ENCODE results near the gene DNAJB9.

The DNAJB9 gene

DNA sequence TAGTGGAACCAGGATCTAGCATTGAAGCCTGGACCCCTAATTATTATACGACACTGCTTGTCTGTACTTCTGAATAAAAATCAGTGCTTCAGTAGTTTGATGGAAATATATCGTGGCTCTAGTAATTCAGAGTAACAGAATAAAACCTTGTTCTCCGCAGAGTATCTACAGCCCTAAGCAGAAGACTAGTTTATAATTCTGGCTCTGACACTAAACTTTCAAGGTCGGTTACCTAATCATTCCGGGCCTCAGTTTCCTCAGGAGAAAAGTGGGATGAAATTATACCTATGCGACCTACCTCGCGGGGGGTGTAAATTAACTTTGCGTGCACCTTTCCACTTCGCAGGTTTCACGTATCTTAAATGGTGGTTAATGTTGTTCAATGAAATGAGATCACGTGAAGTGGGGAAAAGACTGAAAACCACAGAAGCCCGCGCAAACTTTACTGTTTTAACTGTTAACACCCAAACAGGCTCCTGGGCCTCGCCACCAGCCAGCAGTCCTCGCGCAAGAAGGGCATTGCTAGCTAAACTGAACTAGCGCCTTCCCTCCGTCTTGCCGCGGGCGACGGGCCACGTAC is 783 bp upstream of the DNAJB9 start:
- DNase-seq (ENCODE audit: low read depth): no peak

DNA sequence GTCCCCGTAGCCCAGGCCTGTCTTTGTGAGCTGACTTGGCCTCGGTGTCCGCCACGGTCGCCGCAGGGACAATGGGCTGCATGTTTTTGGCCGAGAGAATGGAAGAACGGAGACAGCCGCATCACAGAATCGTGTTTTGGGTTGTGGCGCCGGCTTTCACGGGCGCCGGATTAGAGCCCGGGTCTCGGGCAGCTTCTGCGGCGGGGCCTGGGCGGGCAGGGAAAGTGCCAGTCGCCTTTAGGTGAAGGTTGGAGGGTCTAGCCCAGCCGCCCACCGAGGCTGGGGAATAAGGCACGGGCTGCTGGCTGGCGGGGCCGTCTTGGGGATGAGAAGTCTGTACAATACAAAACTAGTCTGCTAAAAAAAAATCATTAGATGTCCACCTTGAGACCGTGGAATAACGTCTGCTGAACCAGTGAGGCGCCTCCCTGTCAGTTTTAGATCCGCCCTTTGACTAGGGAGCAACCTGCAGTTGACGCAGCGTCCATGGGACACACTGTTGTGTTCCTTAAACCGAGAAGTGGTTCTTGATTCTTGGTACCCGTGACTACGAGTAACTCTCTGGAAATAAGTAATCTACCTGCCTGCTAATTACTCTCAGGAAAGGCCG is 577 bp downstream of the DNAJB9 start:
- DNase-seq (ENCODE audit: low read depth): peak; percentile 38

DNA sequence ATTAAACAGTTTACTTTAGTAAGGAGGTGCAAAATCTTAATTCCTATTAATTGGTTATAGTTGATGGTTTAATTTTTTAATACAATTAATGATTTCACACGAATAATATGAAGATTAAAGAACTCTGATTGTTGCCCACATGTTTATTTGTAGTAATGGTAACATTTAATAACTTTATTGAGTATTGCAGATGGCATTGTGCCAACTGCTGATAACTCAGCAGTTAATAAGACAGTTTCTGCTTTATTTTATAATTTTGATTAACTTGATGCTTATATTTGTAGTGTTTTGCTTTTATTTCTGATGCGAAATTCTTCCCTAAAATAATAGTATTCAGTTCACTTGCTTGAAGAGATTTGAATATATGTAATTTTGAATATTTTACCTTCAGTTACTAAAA is 2.8 kb downstream of the DNAJB9 start:
- DNase-seq (ENCODE audit: low read depth): no peak

- no peak for DNase-seq (ENCODE audit: low read depth)
Measured at GRCh38 chr7:108575156-108575555, 5.5 kb downstream of the DNAJB9 start.

DNA sequence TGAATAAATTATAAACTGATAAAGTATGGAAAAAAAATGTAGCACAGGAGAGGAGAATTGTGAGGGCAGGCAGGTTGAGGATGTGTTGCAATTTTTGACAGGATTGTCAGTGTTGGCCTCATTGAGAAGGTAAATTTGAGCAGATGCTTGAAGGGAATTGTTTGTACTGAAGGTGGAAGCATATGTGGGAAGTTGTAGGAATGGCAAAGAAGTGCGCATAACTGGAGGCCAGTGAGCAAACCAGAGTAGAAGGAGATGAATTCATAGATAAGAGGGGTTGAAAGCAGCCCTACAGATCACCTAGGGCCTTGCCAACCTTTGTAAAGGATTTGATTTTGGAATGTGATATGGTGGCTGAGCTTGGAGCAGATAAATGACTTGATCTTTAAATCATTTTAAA is 6.4 kb downstream of the DNAJB9 start:
- DNase-seq (ENCODE audit: low read depth): no peak

DNA sequence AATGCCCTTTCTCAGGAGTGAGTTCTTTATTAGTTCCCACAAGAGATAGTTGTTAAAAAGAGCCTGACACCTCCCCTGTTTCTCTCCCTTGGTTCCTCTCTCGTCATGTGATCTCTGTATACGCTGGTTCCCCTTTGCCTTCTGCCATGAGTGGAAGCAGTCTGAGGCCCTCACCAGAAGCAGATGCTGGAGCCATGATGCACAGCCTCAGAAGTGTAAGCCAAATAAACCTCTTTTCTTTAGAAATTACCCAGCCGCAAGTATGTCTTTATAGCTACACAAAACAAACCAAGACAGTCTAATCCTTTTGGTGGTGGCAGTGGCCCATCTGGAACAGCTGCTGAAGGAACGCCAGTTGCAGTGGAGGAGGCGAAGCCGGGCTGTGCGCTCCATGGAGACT is 9.3 kb downstream of the DNAJB9 start:
- no peak for DNase-seq (ENCODE audit: low read depth)

DNA sequence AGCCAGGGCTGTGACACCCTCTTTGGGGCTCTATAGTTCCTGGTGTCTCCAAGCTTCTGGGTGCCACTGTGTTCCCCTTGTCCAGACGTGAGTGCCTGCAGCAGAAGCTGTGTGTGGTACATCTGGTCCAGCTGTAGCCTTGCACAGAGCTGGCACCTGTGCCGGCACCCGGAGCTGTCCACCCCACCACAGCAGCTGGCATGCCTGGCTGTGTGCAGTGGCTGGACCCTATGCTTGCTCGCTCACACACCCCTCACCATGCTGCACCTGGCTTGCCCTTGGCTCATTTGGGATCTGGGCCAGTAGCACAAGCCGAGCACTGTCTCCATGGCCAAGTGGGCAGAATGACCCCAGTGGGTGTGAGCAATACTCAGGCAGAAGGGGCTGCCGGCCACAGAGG is 10.6 kb downstream of the DNAJB9 start:
- DNase-seq (ENCODE audit: low read depth): no peak

DNA sequence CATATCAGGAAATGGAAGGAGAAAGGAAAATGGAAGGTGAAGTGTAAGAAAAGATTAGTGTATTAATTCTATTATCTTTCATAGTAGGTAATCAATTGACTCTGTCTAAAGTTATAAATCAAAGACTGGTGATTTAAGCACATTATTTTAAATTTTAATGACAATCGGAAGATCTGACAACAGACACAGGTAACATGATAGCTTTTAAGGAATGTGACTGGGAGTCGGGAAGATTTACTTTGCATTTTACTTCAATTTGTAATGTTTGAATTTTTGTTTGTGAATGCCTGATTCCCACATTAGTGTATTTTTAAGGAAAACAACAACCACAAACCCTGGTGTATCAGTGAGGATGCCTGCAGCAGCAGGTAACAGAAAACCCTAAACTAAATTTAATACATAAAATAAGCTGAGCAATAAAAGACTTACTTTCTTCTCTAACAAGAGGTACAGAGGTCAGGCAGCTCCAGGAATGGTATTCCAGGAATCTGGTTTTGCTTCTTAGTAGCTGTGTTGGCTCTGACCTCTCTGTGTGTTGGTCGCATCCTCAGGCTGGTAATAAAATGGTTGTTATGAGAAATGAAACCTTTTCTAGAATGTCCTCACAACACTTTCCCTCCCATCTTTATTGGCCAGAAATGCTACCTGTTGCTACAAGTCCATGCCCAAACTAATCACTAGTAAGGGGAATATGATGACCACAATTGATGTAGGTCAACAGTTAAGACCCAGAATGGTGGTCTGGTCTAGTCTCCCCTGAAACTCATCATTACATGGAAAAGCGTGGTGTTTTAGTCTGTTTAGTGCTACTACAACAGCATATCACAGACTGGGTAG is 12.2 kb downstream of the DNAJB9 start:
- no peak for DNase-seq (ENCODE audit: low read depth)

DNA sequence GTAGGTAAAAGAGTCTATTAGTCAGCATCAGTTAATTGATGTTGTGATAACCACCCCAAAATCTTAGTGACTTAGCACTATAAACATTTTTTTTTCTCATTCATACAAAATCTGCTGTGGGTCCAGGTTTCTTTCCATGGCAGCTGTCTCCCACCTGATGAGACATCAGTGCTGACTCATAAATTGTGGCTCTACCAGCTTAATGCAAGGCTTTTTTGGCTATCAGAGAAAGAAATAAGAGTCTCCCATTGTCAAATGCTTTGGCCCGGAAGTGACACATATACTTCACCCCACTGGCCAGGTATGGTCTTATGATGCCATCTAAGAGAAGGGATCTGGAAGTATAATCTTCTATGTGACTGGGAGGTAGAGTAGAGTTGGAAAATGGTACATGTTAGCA is 14.5 kb downstream of the DNAJB9 start:
- DNase-seq (ENCODE audit: low read depth): no peak

GRCh38 chr7:108585843-108586242 is 16.2 kb downstream of the DNAJB9 start:
- no peak for DNase-seq (ENCODE audit: low read depth)

GRCh38 chr7:108586274-108586710 is 16.6 kb downstream of the DNAJB9 start:
- DNase-seq (ENCODE audit: low read depth): no peak

DNA sequence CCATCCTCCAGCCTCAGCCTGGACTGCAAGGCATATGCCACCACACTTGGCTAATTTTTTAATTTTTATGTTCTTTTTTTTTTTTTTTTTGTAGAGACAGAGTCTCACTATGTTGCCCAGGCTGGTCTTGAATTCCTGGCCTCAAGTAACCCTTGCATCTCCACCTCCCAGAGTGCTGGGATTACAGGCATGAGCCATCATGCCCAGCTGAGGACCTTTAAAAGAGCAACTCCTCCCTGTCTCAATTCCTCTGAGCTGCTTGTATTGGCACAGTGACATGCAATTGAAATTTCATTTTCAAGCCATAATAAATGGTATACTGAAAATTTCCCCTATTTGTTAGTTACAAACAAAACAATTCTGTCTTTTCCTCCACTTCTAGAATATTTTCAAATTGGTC is 19.5 kb downstream of the DNAJB9 start:
- DNase-seq (ENCODE audit: low read depth): no peak

DNA sequence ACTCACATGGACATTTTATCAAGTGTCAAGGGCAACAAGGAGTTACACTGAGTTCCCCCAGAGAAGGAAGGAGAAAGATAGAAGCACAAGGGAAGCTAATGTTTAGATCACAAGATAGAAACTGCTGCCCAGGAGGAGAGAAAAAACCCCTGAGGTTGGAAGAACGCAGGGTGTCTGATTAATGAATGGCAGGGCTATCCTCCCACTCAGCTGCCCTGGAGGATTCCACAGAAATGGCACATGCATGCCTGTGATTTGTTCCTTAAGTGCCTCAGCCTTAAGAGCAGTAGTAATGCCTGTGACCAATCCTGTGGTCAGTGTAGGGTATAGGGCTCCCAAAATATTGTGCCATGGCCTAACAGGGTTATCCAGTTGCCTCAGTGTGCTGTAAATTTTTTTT is 20.2 kb downstream of the DNAJB9 start:
- no peak for DNase-seq (ENCODE audit: low read depth)

DNA sequence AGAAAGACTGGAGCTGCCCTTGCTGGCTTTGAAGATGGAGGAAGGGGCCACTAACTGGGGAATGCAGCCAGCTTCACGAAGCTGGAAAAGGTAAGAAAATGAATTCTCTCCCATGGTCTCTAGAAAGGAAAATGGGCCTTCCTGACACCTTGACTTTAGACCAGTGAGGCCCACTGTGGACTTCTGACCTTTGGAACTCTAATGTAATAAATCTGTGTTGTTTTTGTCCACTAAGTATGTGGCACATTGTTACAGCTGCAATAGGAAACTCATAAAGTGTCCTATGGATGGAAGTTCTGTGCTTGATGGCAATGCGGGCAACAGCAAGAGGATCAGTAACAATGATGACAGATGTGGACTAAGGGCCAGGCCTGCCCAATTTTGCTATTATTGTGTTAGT is 20.9 kb downstream of the DNAJB9 start:
- DNase-seq (ENCODE audit: low read depth): no peak

DNA sequence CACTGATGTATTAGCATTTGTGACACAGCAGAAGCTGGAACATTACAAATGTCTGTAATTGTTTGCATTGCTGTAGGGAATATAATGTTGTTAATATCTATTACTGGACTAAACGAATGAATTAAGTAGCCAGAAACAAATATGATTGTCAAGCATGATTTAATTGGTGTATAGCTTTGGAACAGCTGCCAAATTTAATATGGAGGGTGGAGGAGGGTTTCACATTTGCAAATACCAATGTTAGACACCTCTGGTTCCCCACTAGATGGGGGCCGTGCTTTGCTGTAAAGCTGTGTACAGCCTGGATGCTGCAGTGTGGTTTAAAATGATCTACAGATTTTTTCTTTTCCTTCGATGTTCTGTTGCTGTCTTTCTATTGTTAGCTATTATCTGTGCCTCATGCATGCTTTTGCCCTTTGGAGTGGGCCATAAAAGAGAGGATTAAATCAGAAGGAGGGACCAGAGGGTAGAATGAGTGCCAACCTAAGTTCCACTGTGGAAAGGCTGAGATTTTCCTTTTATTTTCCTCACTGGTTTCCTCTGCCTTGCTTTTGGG is 23.1 kb downstream of the DNAJB9 start:
- DNase-seq (ENCODE audit: low read depth): no peak

GRCh38 chr7:108596560-108596959 is 26.9 kb downstream of the DNAJB9 start:
- no peak for DNase-seq (ENCODE audit: low read depth)

GRCh38 chr7:108598153-108598552 is 28.5 kb downstream of the DNAJB9 start:
- DNase-seq (ENCODE audit: low read depth): no peak

- DNase-seq (ENCODE audit: low read depth): no peak
Measured at GRCh38 chr7:108598914-108599580, 29.4 kb downstream of the DNAJB9 start.

DNA sequence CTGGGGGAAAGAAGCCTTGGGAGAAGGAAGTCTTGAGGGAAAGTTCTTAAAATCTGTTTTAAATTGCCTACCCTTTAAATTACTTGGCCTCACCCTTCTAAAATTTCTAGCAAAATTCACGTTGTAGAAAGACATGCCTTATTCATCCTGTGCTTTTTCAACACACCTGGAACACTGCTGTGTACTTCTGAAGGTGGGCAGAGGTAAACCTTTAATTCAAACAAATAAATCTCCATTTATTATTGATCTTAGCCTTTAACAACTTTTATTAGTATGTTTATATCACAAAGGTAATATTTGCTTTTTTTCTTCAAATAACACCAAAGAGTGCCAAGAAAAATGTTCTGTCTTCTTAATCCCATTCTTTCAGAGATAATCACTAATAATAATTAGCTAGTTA is 30.7 kb downstream of the DNAJB9 start:
- DNase-seq (ENCODE audit: low read depth): no peak

GRCh38 chr7:108603656-108604306 is 34.1 kb downstream of the DNAJB9 start:
- no peak for DNase-seq (ENCODE audit: low read depth)

DNA sequence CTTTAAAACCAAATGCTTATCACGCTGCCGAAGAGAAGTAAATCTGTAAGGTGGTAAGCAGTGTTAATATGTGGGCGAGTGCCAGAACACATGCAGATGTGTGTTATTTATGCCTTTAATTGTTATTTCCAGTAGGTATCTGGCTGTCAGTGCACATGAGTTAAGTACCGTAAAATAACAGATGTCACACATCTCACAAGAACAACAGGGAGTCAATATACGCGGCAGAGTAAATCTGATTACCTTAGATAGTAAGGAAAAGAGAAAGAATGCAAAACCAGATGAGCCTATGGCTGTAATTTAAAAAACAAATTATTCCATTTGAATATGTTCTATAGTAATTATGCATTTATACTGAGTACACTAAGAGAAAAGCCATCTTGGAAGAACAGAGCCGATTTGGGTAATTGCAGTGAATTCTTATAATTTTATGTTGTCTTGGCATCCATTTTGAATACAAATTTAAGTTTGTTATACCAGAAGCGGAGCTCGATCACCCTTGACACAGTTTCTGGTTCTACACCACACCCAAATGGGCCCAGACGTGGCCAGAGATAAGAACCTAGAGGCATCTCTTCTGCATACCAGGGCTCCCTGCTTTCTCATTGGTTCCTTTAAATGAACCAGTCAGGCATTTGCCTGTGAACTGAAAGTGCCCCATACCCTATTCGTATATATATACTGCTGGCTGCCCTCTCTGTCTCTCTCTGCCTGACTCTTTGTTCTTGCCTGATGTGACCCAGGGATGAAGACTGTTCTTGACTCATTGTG is 34.8 kb downstream of the DNAJB9 start:
- DNase-seq (ENCODE audit: low read depth): no peak

Data from fibroblast of gingiva (primary cell).